LNCaP clone FGC (cell line): ENCODE results near the gene CHAMP1.

Experiments
- DNase-seq: peaks from one replicate; pipeline ENCODE4 v3.0.0-alpha.2; 2011; ENCODE audit warnings: low read depth
- H3K4me3 ChIP-seq: 2 replicates; pipeline ENCODE4 v1.5.1; 2011; ENCODE audit warnings: mild to moderate bottlenecking, low read depth, low read length, control low read depth
- CTCF ChIP-seq: IDR thresholded peaks from 2 replicates; pipeline ENCODE4 v1.5.1; 2012; ENCODE audit warnings: mild to moderate bottlenecking; ENCODE audit not compliant: control insufficient read depth, insufficient read depth; ENCODE audit errors: extremely low read depth

The CHAMP1 gene

GRCh38 chr13:114275304-114275703 lies 39.0 kb upstream of the CHAMP1 start:
- no peak for TF ChIP-seq CTCF
- no peak for DNase-seq
- no peak overlapping the region for H3K4me3 ChIP-seq

GRCh38 chr13:114279146-114279545 lies 35.2 kb upstream of the CHAMP1 start:
- no peak for DNase-seq
- no peak overlapping the region for H3K4me3 ChIP-seq
- no peak for TF ChIP-seq CTCF

GRCh38 chr13:114279758-114280355 lies 34.4 kb upstream of the CHAMP1 start:
- DNase-seq: no peak
- H3K4me3 ChIP-seq: no peak overlapping the region
- no peak for TF ChIP-seq CTCF

GRCh38 chr13:114281351-114282040 lies 32.8 kb upstream of the CHAMP1 start, which contains the start of gene UPF3A:
Gene UPF3A, plus strand, starts transcription at chr13:114281601. Its CDS starts 39 bp downstream, at chr13:114281640.
- peak within 1 kb of the TSS; percentile 77 for H3K4me3 ChIP-seq
- DNase-seq: peak; percentile 62
- no peak for TF ChIP-seq CTCF

- DNase-seq: no peak
- peak overlapping the region; percentile 77 for H3K4me3 ChIP-seq
- no peak for TF ChIP-seq CTCF
Observed at GRCh38 chr13:114282041-114282670, 32.1 kb upstream of the CHAMP1 start.

GRCh38 chr13:114283576-114283975 lies 30.7 kb upstream of the CHAMP1 start:
- DNase-seq: no peak
- TF ChIP-seq CTCF: no peak
- H3K4me3 ChIP-seq: no peak overlapping the region

GRCh38 chr13:114284680-114285079 lies 29.6 kb upstream of the CHAMP1 start:
- no peak for DNase-seq

More at GRCh38 chr13:114284680-114285079, 29.6 kb upstream of the CHAMP1 start:
- H3K4me3 ChIP-seq: no peak overlapping the region
- no peak for TF ChIP-seq CTCF
